ENCODE measurements around the gene CYP26B1. TPM values are rescaled to one million over a fixed set of nuclear protein-coding genes. Genes with fewer than 3 reads are reported as not detected.

The CYP26B1 gene
- total RNA-seq, 2 donors from 2014 or later = 1.0 to 1.9 TPM

DNA sequence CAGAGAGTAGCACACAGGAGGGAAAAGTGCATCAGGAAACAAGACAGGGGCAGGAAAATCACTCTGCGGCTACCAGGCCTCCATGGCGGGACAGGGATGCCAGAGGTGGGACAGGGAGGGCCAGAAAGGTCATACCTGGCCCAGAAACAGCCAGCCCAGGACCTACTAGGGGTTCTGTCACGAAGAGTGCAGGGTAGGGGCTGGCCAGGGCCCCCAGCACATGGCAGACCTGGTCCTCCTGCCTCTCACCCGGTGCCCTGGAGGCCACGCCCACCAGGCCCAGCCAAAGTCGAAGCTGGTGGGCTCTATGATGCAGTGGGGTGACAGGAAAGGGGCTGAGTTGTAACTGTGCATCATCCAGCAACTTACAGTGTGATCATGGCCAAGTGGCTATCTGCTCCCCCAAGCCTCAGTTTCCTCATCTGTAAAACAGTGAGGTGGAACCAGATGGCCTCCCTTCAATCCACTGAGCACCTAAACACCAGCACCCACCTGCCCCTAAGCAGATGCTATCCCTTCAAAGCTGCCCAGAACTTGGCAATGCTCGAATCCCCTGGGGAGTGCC lies 10.6 kb downstream of the CYP26B1 start:
- no peak for DNase-seq
- Histone ChIP-seq H3K9me3 (no peaks in the 10 kb centered on the region), H3K27ac (no peak overlapping the region), H3K4me3 (no peak overlapping the region), H3K9ac (ENCODE audit: low read depth in 2 of 2, low read length in 2 of 2) (no peak overlapping the region), H3K4me1 (no peaks in the 10 kb centered on the region), H3K27me3 (no peaks in the 10 kb centered on the region), H3K36me3 (no peaks in the 10 kb centered on the region)
- intact Hi-C loops (cut with DNase I) = loop anchor here (5.0 kb wide), 1 partner anchor 590 kb away; no protein-coding TSS in a partner anchor
- TF ChIP-seq, protein P1, sequence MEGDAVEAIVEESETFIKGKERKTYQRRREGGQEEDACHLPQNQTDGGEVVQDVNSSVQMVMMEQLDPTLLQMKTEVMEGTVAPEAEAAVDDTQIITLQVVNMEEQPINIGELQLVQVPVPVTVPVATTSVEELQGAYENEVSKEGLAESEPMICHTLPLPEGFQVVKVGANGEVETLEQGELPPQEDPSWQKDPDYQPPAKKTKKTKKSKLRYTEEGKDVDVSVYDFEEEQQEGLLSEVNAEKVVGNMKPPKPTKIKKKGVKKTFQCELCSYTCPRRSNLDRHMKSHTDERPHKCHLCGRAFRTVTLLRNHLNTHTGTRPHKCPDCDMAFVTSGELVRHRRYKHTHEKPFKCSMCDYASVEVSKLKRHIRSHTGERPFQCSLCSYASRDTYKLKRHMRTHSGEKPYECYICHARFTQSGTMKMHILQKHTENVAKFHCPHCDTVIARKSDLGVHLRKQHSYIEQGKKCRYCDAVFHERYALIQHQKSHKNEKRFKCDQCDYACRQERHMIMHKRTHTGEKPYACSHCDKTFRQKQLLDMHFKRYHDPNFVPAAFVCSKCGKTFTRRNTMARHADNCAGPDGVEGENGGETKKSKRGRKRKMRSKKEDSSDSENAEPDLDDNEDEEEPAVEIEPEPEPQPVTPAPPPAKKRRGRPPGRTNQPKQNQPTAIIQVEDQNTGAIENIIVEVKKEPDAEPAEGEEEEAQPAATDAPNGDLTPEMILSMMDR (IDR thresholded peaks at IDR 0.05) = no peak

DNA sequence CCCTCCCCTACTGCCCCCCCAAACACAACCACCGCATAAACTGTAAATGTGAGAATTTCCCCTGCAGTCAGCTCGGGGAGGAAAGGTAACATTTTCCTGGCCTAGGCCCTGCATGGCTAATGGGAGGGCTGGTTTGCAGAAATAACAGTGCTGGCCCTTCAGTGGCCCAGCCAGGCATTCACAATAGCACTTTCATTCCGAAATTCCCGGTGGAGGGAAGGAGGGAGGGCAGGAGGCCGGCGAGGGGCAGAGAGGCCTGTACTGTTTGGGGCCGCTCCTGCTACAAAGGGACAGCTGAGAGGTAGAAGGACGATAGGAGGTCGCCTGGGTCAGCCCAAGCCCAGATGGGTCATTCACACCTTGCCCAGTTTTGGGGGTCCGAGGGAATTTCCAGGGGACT lies 11.3 kb downstream of the CYP26B1 start:
- Histone ChIP-seq H3K27ac (no peak overlapping the region), H3K36me3 (no peaks in the 10 kb centered on the region)
- intact Hi-C loops (cut with DNase I) = loop anchor here (5.0 kb wide), 1 partner anchor 589 kb away; no protein-coding TSS in a partner anchor

DNA sequence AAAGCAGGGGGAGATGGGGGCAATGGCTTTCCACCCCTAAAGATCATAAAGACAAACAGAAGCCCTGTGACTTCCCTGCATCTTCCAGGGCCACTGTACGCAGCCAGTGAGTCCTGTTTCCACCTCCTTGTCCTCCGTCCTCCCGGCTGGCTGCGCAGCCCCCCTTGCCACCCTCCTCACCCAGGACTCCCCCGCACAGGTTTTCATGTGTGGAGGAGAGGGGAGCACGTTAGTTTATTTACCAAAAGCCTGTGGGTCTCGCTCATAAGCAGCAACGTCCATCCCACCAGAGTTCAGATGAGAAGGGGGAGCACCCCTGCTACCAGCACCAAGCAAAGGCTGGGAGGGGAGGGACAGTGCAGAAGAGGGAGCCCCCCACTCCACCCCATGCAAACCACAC lies 11.7 kb downstream of the CYP26B1 start:
- DNase-seq = no peak
- Histone ChIP-seq H3K27ac (no peak overlapping the region), H3K9ac (ENCODE audit: low read depth in 2 of 2, low read length in 2 of 2) (no peak overlapping the region), H3K4me3 (no peak overlapping the region), H3K4me1 (no peaks in the 10 kb centered on the region), H3K9me3 (no peaks in the 10 kb centered on the region), H3K36me3 (no peaks in the 10 kb centered on the region), H3K27me3 (no peaks in the 10 kb centered on the region)
- TF ChIP-seq, protein P1 (IDR thresholded peaks at IDR 0.05) = no peak
- intact Hi-C loops (cut with DNase I) = loop anchor here (5.0 kb wide), 1 partner anchor 589 kb away; no protein-coding TSS in a partner anchor

More for the DNA sequence above, 11.3 kb downstream of the CYP26B1 start:
- no peak for DNase-seq
- H3K4me3 ChIP-seq = no peak overlapping the region
- no peak overlapping the region for H3K9ac ChIP-seq (ENCODE audit: low read depth in 2 of 2, low read length in 2 of 2)
- TF ChIP-seq, protein P1 (IDR thresholded peaks at IDR 0.05) = no peak
- no peaks in the 10 kb centered on the region for H3K4me1 ChIP-seq
- no peaks in the 10 kb centered on the region for H3K27me3 ChIP-seq
- H3K9me3 ChIP-seq = no peaks in the 10 kb centered on the region

DNA sequence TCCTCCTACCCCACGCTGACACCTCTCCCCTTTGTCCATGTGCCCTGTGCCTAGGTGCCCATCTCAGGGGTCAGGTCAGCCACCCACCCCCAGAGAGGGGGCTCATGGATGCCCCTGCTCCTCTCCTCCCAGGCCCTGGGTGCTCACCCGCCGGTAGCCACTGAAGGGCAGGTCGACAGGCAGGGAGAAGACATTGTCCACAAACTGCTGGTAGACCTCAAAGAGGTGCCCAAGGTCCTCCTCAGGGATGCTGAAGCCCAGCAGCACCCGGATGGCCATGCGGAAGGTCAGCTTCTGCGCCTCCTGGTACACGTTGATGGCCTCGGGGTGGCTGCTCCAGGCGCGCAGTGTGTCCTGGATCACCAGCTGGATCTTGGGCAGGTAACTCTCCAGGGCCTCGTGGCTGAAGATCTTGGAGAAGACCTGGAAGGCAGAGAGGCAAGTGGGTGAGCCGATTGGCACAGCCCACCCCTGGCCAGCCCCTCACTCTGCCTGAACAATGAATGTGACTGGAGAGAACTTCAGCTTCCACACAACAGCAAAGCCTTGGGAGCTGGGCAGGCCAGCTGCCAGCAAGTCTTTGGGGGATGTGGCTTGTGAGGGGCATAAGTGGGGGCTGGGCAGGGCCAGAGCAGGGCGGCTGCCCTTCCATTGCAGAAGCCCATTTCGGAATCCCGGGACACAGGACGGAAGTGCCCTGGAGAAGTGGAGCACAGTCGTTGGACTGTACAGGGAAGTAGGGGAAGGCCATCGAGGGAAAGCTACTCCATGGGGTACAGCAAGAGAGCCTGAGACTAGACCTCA lies 12.5 kb downstream of the CYP26B1 start:
- DNase-seq = no peak
- H3K9me3 ChIP-seq = no peaks in the 10 kb centered on the region
- H3K36me3 ChIP-seq = no peaks in the 10 kb centered on the region
- intact Hi-C loops (cut with DNase I) = loop anchor here (5.0 kb wide), 1 partner anchor 588 kb away; no protein-coding TSS in a partner anchor
- no peak overlapping the region for H3K4me3 ChIP-seq
- H3K27ac ChIP-seq = no peak overlapping the region
- no peaks in the 10 kb centered on the region for H3K27me3 ChIP-seq
- no peaks in the 10 kb centered on the region for H3K4me1 ChIP-seq
- TF ChIP-seq, protein P1 (IDR thresholded peaks at IDR 0.05) = no peak
- no peak overlapping the region for H3K9ac ChIP-seq (ENCODE audit: low read depth in 2 of 2, low read length in 2 of 2)

DNA sequence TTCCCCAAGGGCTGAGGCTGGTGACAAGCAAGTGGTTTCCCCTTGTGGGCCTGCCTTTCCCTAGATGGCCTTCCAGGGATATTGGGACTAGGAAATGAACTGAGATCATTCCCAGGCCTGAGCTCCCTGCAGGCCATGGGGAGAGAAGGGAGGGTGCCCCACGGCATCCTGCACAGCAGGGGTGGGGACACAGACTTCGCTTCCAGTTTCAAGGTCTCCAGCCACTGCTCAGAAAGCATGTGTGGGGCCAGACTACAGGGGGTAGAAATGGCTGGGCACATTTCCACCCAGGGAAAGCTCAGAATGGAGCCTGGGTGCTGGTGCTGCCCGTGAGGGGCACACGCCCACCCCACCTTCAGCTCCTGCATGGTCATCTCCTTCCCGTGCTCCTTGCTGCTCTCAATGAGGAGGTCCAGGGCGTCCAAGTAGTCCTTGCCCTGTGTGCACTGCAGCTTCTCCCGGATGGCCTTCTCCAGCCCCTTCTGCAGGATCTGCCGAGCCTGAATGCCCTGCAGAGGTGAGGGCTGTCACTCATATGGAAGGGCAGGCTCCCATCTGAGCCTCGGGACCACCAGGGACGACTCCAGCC lies 13.2 kb downstream of the CYP26B1 start:
- intact Hi-C loops (cut with DNase I) = no loop called here
- Histone ChIP-seq H3K36me3 (no peaks in the 10 kb centered on the region), H3K4me1 (no peaks in the 10 kb centered on the region), H3K4me3 (no peak overlapping the region), H3K9me3 (no peaks in the 10 kb centered on the region), H3K27ac (no peak overlapping the region), H3K27me3 (no peaks in the 10 kb centered on the region), H3K9ac (ENCODE audit: low read depth in 2 of 2, low read length in 2 of 2) (no peak overlapping the region)
- TF ChIP-seq, protein P1 (IDR thresholded peaks at IDR 0.05) = no peak
- no peak for DNase-seq
